Activated CD8-positive, alpha-beta memory T cell treated with anti-CD3 and anti-CD28 coated beads, Interleukin-2, amount 50 U/mL, for 48 hours (primary cell): Measurements from ENCODE around the gene TIMM21.

Source experiments
- DNase-seq: peaks from one replicate; pipeline ENCODE4 v3.0.0-alpha.2; 2020

Gene TIMM21

DNA sequence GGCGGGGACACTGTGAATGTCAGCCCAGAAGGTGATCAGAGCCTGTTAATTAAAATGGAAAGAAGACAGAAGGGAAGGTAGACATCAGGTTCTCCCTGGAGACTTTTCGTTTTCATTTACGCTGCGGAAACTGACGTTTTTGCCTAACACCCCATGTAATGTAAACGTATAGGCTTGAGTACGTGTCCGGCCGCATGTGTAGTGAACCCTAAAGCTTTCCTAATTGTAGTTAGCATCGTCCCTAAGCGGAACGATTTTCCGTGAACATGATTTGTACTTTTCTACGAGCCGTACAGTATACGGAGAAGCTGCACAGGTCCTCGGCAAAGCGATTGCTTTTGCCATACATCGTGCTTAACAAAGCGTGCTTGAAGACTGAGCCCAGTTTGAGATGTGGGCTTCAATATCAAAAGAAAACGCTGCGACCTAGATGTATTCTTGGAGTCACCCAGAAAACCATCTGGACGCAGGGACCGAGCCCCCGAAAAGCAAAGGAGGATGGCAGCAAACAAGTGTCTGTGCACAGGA, 284 bp downstream of the TIMM21 start:
- no peak for DNase-seq

DNA sequence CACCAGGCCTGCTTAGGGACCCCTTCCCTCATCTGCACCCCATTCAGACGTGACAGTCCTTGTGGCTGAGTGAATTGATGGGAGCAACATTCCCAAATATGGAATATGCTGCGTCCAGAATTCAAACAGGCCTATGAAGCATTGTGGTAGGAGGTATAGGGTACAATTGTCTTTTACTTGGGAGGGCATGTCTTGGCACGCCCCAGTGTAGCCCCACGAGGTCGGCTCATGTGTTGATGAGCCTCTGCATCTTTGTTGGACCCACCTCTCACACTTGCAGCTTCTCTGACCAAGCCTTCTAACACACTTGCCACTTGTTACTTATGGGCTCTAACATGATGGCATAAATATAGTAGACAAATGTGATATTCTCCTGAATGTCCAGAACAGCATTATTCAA, 1.6 kb downstream of the TIMM21 start:
- DNase-seq, result no peak

DNA sequence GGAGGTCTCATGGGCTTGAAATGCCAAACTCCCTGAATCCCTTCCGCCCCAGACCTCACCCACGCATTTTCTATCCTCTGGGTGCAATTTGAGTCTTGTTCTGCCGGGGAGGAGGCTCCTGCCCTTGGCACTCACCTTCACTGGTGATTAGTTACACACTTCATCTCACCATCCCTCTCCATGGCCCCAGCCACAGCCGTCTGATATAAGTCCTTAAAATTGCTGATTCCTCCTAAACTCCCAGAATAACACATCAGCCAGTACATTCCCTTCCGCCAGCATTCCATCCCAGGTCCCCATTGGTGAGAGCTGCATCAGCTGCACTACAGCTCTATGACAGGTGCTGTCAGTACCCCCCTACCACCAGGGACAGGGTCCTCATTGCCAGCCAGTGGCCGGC, 3.9 kb downstream of the TIMM21 start:
- DNase-seq, result no peak

DNA sequence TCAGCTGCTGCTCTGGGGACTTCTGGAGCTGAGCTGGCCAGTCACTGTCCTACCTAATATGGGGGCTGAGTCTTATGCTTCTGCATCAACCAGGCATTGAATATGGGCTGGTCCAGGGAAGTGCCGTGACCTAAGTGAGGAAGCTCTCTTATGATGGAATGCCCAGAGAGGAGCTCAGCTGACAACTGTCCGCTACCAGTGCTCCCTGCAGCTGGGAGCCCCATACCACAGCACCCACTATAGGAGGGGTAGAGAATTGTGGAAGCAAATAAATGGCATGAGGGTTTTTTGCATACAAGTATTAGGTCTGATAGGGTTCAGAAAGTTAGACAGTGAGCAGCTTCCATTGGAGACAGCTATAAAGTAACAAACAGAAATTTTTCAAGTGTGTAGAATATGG, 4.5 kb downstream of the TIMM21 start:
- DNase-seq, result no peak

DNA sequence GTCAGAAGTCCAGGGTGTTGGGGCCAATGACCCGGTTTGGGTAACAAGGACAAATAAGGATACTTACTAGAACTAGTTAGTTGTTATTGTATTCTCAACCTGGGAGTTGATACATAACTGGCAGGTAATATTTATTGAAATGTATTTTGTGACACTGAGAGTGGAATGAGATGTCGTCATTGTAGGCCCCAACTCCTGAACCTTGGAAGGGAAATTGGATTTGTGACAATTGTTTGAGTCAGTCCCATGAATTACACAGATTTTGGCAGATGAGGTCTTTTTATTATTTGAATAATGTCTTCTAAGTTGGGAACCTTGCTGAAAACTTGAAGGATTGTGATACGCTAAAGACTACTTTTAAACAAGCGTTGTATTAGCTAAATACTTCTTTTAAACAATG, 5.1 kb downstream of the TIMM21 start:
- DNase-seq, result no peak

DNA sequence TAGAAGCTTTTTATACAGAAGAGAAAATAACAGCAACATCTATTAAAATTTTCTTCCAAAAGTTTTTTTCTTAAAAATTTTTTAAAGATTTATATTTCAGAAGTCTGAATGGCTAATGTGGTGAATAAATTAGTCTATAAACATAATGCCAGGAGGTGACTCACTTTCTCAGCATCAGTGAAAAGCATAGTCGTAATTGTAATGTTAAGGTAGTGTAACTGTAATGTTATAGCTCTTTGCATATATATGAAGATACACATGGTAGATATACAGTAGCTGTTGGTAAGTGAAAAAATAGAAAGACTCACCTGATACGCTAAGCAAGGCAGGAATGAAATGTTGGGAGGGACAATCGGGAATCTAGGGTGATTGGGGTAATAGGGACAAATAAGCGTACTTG, 5.5 kb downstream of the TIMM21 start:
- DNase-seq, result no peak

DNA sequence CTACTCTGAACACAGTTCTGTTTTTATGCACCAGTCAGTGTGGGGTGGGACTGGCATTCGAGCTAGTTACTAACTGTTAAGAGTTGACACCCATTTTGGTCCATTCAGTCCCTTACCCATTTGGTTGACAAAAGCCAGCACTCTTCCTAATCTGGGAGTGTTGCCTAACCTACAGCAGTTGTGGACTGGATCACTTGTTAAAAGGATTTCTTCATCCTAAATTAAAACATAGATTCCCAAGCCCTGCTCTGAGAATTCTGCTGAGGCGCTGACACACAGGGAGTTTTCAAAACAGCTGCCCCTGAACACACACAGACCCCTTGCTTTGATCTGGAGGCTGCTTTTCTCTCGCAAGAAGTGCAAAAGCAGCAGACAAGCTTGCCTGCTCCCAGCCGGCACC, 6.4 kb downstream of the TIMM21 start:
- no peak for DNase-seq

DNA sequence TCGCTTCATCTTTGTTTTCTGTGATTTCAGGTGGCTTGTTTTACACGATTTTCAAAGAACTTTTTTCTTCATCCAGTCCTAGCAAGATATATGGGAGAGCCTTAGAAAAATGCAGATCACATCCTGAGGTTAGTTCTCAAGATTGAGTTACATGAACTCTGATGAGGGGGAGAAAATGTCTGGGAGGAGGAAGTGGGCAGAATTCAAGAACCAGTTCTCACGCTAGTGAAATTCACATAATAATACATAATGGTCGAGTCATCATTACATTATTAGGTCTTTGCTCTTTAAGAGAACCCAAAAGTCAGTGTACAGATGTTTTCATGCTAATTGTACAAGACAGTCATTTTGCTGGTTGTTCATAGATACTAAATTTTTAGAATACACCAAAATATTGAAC, 7.0 kb downstream of the TIMM21 start:
- no peak for DNase-seq

DNA sequence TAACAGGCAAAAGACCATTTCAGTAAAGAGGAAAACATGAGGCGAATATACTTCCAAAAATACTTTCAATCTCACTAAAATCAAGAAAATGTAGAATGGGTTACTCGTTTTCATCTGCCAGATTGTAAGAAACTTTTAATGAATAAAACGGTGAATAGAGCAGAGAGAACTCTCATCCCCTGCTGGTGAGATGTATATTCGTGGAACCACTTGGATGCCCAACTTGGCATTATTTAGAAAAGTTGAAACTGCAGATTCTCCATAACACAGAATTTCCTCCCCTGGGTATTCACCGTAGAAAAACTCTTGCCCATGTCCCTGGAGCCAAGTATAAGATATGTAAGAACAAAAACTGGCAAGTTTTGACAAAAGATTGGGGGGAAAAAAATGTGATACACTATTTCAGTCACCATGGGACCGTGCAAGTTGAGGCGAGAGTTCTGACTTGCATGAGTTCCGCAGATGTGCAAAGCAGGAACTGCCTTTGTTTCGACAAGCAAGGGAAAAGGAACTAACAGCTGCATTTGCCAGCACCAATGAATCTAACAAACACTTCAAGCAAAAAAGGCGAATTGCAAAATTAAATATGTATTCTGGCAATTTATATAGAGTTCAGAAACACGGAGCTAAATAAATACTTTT, 14.8 kb downstream of the TIMM21 start:
- no peak for DNase-seq

DNA sequence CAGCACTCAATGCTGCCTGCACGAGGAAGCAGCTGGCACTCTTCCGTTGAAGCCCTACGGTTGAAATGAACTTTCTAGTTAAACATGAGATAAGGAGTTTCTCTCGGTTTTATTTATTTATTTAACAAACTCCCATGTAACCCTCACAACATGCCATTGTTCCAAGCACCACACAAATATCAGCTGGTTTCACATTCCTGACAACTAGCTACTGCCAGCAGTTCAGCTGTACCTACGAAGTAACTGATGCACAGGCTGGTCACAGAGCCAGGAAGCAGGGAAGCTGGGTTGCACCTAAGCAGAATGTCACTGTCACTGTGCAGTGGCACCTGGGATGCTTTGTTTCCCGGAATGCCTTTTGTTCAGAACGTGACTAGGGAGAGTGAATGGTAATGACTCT, 18.1 kb downstream of the TIMM21 start:
- no peak for DNase-seq

DNA sequence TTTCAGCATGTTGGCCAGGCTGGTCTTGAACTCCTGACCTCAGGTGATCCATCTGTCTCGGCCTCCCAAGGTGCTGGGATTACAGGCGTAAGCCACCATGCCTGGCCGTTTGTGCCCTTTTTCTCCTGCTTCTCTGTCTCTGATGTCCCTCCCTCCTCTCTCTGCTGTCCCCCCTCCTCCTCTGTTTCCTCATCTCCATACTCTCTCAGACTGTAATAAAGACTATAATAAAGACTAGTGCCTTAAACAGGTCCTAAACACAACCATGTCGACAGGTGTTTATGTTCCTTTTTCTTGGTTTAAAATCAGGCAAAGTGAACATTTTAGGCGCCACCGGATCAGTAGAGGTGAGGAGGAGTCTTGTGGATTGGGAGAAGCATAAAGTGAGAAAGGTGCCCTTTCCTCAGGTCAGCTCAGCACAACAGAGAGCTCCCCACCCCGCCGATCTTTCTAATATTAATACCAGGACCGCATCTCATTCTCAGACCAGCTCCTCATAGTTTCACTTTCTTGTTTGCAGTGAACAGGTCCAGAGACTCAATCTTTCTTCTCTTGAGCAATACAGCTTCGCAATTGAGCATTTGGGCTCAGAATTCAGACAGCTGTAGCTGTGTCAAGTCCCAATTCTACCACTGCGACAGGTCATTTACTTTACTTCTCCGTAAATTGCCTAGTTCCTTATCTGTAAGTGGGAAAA, 23.7 kb downstream of the TIMM21 start:
- no peak for DNase-seq

DNA sequence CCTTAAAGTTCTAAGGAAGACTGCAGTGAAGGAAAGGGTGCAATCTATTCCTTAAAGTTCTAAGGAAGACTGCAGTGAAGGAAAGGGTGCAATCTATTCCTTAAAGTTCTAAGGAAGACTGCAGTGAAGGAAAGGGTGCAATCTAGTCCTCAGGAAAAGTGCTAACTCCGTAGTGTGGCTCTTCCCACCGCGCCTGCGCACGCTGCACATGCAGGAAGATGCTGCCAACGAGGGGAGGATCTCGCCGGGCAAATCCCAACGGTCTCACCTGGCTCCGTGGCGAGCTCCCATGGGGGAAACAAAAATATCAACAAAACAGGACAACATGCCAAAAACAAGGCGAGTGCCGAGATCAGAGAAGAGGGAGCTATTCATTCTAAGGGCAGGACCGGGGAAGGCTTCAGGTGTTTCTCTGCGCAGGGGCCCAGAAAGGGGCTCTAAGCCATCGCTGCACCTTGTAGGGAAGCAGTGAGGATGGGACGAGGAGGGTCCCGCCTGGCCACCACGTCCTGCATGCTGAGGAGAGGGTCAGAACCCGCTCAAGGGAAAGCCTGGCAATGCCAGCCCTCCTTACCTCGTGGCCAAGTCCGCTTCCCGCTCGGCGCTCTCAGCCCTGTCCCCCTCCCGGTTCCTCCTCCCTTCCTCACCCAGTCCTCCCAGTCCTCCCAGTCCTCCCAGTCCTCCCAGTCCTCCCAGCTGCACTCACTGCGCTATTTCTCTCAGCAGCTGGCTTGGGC, 24.5 kb downstream of the TIMM21 start:
- DNase-seq, result no peak

DNA sequence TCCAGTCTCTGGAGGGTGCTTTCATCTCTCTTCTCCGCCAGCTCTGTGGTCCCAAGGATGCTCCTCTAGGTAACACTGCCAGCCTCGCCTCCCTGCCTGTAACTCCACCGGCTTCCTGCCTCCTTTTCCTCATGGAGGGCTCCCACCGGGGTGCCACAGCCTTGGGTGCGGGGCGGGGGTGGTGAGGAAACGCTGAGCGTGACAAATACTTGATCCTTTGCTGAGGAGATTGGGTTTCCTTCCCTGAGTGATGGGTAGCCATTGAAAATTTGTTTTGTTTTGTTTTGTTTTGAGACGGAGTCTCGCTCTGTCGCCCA, 25.1 kb downstream of the TIMM21 start:
- no peak for DNase-seq

DNA sequence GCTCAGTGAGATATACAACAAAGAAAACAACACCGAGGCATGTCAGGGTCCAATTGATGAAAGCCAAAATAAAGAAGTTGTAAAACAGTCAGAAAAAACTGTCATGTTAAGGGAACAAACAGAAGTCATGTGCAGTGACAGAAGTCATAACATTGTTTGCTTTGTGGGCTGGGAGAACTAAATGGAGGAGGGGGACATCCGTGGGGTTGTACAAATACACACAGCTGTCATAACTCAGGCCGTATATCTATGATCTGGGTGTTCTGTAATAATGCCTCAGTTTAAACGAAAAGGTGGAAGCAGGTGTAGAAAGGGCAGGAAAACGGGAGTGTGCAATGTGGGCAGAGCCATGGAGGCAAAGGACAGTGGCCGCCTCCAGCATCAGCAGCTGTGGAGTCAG, 27.3 kb downstream of the TIMM21 start:
- no peak for DNase-seq

DNA sequence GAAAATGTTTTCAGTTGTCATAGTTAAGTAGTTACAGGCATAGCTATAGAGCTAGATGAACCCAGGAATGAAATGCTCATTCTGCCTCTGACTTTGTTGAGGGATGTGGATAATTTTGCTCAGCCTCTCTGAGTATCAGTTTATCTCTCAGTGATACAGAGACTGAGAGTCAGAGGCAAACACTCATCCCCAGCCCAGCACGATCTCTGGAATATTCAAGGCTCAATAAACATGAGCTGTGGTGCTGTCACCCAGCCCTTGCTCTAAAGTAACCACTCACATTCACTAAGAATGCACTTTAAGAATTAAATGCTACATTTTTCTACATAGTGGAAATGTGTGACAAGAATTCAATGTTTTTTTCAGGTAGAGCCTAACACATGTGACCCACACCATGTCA, 30.6 kb downstream of the TIMM21 start:
- no peak for DNase-seq

DNA sequence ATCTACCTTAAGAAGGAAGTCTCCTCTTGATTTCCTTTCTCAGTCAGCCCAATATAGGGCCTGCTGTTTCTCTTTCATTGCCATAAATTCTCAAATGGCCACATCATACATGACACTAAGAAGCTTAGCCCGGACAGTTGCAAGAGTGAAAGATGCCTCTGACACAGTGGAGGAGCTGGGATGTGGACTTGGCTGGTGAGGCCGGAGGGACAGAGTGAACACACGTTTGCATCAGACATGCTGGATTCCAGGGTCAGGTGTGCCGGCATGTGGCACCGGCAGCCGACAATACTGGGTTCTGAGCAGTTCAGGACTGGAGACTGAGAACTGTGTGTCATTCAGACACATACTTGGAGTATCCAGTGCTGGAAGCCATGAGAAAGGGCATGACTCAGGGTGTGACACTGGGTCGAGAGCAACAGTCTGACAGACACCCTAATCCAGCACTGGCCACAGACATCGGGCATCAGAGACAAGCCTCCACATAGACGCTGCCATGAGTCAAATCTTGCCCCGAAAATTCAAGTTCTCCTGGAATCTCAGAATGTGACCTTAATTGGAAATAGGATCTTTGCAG, 31.4 kb downstream of the TIMM21 start:
- DNase-seq, result no peak

DNA sequence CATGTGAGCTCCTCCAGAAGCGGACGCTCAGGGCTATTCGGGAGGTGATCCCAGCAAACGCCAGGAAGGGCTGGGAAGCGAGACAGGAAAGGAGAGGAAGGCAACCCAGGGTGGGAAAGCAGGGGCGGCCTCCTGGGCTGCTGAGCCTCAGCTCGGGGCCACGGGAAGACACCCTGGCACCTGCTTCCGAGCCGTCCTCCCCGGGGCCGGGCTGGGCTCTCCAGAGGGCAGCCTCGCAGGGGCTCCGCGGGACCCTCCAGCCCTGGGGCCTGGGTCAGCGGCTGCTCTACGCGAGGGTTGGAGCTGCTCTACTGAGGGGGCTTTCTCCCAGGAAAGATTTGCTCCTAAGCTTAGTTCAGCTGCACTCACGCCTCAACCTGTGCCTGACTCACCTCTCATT, 34.0 kb downstream of the TIMM21 start:
- no peak for DNase-seq

DNA sequence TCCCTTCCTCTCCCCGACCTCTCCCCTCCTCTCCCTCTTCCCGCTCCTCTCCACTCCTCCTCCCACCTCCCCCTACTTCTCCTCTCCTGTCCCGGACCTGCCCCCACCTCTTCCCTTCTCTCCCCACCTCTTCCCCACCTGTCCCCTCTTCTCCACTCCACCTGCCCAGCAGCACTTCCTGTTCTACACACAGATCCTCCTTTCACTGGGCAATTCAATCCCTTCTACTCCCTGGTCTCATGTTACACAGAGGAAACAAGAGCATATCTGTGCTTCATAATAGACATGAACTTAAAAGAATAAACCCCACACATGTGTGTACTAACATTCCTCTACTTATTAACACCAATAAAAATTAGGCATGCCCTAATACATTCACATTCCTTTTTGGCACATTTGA, 34.8 kb downstream of the TIMM21 start:
- DNase-seq, result no peak

DNA sequence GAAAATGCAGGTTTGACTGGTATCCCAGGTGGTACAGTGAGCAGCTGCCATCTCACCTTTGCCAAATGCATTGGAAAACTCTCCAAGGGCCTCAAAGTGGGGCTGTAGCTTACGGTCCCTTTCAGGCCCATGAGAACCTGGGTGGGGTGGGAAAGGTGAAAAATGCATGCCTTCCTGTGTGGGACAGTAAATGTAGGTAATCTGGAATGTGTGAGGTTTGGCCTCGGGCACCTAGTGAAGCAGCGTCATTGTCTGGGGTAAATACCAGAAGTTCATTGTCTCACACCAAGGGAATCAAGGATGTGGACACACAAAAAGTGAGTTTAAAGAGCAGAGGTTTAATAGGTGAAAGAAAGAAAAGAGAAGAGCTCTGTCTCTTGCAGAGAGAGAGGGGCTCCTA, 36.6 kb downstream of the TIMM21 start:
- no peak for DNase-seq

DNA sequence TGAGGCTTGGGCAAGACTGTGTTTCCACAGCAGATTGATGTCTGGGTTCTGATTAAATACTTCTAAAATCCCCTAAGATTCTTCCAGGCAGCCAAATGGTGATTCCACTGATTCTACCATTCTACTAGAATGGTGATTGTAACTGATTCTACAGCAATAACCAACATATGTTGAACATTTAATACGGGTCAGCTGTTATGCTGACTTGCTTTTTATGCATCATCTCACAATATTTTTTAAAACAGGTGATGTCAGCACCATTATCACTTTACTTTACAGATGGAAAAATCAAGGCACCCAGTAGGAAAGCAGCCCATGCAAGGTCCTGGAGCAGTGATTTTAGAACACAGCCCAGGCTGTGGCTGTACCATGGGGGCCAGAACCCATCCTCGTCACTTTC, 37.5 kb downstream of the TIMM21 start:
- DNase-seq, result no peak

DNA sequence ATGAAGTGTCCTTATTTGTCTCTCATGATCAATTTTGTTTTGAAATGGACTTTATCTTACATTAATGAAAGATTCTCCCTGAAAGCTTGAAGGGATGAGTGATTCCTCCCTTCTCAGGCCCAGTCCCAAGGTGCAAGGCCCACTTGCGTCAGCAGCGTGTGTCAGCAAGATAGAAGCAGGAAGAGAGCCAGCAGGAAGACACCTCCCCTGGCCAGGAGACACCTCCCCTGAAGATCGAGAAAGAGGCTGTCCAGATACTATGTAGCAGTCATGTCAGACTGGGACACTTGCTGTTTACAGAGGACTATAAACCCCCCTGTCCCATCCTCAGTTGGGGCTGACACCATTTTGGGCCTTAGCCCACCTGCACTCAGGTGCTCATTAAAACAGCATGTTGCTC, 38.3 kb downstream of the TIMM21 start:
- DNase-seq, result no peak

DNA sequence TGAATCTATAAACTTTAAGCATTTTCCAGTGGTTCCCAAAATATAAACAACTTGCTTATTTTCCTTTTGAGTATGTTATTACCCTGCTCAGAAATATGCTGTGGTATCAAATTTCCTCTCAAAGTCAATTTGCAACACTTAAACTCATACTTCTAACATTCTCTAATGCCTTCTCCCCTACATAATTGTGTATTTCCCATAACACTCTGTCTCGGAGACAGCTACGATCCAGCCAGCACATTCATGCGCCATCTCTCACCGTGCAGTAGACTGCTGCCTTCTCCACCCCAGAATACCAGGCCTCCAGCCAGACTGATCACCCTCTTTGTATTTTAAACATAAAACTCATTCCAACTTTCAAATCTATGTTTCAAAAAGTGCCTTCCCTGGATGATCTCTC, 41.8 kb downstream of the TIMM21 start:
- no peak for DNase-seq

DNA sequence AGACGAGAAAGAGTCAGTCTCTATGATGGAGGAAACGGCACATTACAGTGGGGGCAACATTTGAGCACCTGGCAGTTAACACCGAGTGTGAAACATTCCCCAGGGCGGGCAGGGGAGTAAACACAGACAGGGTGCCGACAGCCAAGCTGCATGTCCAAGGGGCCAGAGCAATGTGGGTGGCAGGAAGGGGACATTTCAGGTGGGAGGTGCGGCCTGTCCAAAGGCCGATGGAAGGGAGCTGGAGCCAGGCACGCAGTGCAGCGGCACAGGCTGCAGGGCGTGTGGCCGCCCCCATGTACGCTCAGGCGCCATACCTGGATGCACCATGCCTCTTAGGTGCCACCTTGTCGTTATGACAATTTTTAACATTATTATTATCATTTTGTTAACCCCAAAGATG, 43.3 kb downstream of the TIMM21 start:
- no peak for DNase-seq

DNA sequence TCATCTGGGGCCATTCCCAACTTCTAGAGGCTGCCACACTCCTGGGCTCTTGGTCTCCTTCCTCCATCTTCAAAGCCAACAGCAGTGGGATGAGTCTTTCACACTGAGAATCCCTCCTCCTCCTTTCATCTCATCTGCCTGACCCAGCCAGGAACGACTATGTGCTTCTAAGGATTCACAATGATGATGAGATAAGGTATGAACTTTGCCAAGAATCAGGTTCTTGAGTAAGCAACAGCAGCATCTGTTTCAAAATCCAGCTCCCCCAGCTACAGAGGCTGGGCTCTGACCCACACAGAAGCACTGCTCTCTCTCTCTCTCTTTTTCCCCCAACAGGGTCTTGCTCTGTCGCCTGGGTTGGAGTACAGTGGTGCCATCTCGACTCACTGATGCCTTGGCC, 46.4 kb downstream of the TIMM21 start:
- DNase-seq, result no peak
